Measurements from ENCODE around the gene SOX11. TPM values are rescaled to one million over a fixed set of nuclear protein-coding genes. Genes with fewer than 3 reads are reported as not detected.

Gene SOX11
- total and polyA plus RNA-seq, 2 donors (not counting 1 experiment from before 2014, with no cell fraction given) = 0.01 TPM; not detected in 1

DNA sequence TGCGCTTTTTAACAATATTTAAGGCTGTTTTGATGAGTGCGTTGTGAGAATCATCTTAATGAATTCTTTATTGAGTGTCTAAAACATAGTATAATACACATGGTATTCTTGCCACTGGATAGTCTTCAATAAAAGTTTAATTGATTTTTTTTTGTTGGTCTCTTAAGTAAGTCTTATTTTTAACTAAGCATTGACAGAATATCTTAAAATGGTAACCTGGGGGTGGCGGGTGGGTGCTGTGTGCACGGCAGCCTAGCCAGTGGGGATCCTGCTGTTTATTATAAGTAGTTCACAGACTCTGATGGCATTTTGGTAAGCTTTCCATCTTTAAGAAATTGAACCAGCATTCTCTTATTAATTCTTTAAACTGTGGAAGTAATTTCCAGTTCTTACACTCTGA lies 6.0 kb downstream of the SOX11 start:
- H3K4me1 Mint-ChIP-seq = peaks cover 10% of the 10 kb centered on the region
- peaks cover 0 to 28% (median 21%) of the 10 kb centered on the region in 4 experiments for H3K27me3 ChIP-seq (replicated peaks in 1 of 4; ENCODE audit: control extremely low read depth in 1 of 4, control insufficient read depth in 3 of 4, insufficient read depth in 4 of 4, low read length in 3 of 4)
- H3K9me3 Mint-ChIP-seq (ENCODE audit: insufficient read depth) = no peaks in the 10 kb centered on the region
- no peak overlapping the region for H2AFZ ChIP-seq (ENCODE audit: insufficient read depth, low read depth, low read length, poor library complexity, severe bottlenecking)
- no peak overlapping the region for H3K4me2 ChIP-seq (replicated peaks; ENCODE audit: low read depth, low read length, poor library complexity, severe bottlenecking)
- WGBS (ENCODE audit: insufficient coverage) = no CpG with 5 or more reads among the region's 4 CpGs
- no peaks in the 10 kb centered on the region for H3K79me2 ChIP-seq (ENCODE audit: control insufficient read depth, insufficient read depth, low read length)
- no peaks in the 10 kb centered on the region for H3K36me3 ChIP-seq (replicated peaks in 1 of 2; ENCODE audit: control extremely low read depth in 1 of 2, control insufficient read depth in 1 of 2, extremely low read depth in 1 of 2, insufficient read depth in 2 of 2, low read length in 1 of 2)
- H3K4me1 ChIP-seq (ENCODE audit: control insufficient read depth in 2 of 2, insufficient read depth in 2 of 2, low read length in 2 of 2) = peaks cover 8 to 11% of the 10 kb centered on the region in 2 donors
- no peak for DNase-seq
- TF ChIP-seq CTCF (IDR thresholded peaks at IDR 0.05) (no peak), EZH2 (IDR thresholded peaks at IDR 0.05; ENCODE audit: borderline replicate concordance, insufficient read depth, low read depth, low read length, poor library complexity, severe bottlenecking) (no peak)
- peaks cover 62% of the 10 kb centered on the region for H3K27me3 Mint-ChIP-seq
- intact Hi-C loops (cut with micrococcal nuclease) = no loop called here
- ChIA-PET POLR2A (no interaction called here), CTCF (no interaction called here)
- no peak overlapping the region for H3K27ac Mint-ChIP-seq
- peaks cover 0 to 8% (median 0%) of the 10 kb centered on the region in 3 donors for H3K9me3 ChIP-seq (ENCODE audit: control extremely low read depth in 1 of 3, control insufficient read depth in 2 of 3, insufficient read depth in 1 of 3, low read length in 2 of 3)
- H3K9ac ChIP-seq (ENCODE audit: low read length) = no peak overlapping the region
- no peak overlapping the region for H3K4me3 Mint-ChIP-seq
- ATAC-seq (ENCODE audit: low read depth) = no peak
- no peak overlapping the region for H3K4me3 ChIP-seq (ENCODE audit: control extremely low read depth in 1 of 5, extremely low read depth in 1 of 5, insufficient read depth in 1 of 5, low read depth in 2 of 5, low read length in 4 of 5)
- H3K27ac ChIP-seq (ENCODE audit: low read length in 2 of 2) = no peak overlapping the region
- H4K20me1 ChIP-seq (ENCODE audit: control insufficient read depth, insufficient read depth, low read length, poor library complexity, severe bottlenecking) = no peaks in the 10 kb centered on the region

DNA sequence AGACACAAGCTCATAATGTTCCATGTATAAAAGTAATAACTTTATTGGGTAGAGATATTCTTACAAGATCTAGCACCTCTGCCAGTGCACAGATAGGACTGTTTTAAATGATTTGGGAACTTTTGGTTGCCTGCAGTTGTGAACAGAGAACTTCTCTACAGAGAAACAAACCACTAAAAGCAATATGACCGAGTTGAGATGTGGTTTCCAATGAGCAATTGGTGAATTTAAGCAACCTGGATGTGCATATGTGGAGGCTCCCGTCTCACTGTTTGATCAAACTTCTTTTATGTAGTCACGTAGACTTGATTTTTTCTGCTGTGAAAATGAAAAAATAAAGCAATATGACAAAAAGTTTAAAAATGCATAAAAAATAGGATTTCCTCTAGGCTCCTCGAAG lies 7.8 kb downstream of the SOX11 start:
- H3K27me3 Mint-ChIP-seq = peaks cover 56% of the 10 kb centered on the region
- intact Hi-C loops (cut with micrococcal nuclease) = no loop called here
- peaks cover 6% of the 10 kb centered on the region for H3K4me1 Mint-ChIP-seq
- Histone ChIP-seq H3K4me1 (ENCODE audit: control insufficient read depth in 2 of 2, insufficient read depth in 2 of 2, low read length in 2 of 2) (peaks cover 4 to 6% of the 10 kb centered on the region in 2 donors), H3K4me3 (ENCODE audit: control extremely low read depth in 1 of 5, extremely low read depth in 1 of 5, insufficient read depth in 1 of 5, low read depth in 2 of 5, low read length in 4 of 5) (no peak overlapping the region), H3K4me2 (replicated peaks; ENCODE audit: low read depth, low read length, poor library complexity, severe bottlenecking) (no peak overlapping the region), H3K27ac (ENCODE audit: low read length in 2 of 2) (no peak overlapping the region), H3K27me3 (replicated peaks in 1 of 4; ENCODE audit: control extremely low read depth in 1 of 4, control insufficient read depth in 3 of 4, insufficient read depth in 4 of 4, low read length in 3 of 4) (peaks cover 0 to 19% (median 17%) of the 10 kb centered on the region in 4 experiments), H2AFZ (ENCODE audit: insufficient read depth, low read depth, low read length, poor library complexity, severe bottlenecking) (no peak overlapping the region), H3K9ac (ENCODE audit: low read length) (no peak overlapping the region), H4K20me1 (ENCODE audit: control insufficient read depth, insufficient read depth, low read length, poor library complexity, severe bottlenecking) (no peaks in the 10 kb centered on the region), H3K79me2 (ENCODE audit: control insufficient read depth, insufficient read depth, low read length) (no peaks in the 10 kb centered on the region), H3K9me3 (ENCODE audit: control extremely low read depth in 1 of 3, control insufficient read depth in 2 of 3, insufficient read depth in 1 of 3, low read length in 2 of 3) (no peaks in the 10 kb centered on the region), H3K36me3 (replicated peaks in 1 of 2; ENCODE audit: control extremely low read depth in 1 of 2, control insufficient read depth in 1 of 2, extremely low read depth in 1 of 2, insufficient read depth in 2 of 2, low read length in 1 of 2) (no peaks in the 10 kb centered on the region)
- no peak for TF ChIP-seq CTCF (IDR thresholded peaks at IDR 0.05)
- no peak for TF ChIP-seq EZH2 (IDR thresholded peaks at IDR 0.05; ENCODE audit: borderline replicate concordance, insufficient read depth, low read depth, low read length, poor library complexity, severe bottlenecking)
- H3K4me3 Mint-ChIP-seq = no peak overlapping the region
- no peaks in the 10 kb centered on the region for H3K9me3 Mint-ChIP-seq (ENCODE audit: insufficient read depth)
- DNase-seq (no peak), ATAC-seq (ENCODE audit: low read depth) (no peak)
- WGBS (ENCODE audit: insufficient coverage) = 90% methylated on average over 2 of the region's 4 CpGs
- H3K27ac Mint-ChIP-seq = no peak overlapping the region
- ChIA-PET CTCF (no interaction called here), POLR2A (no interaction called here)
